ENCODE measurements around the gene ABI1.

ABI1 gene

GRCh38 chr10:26879744-26880143 is 19.0 kb upstream of the ABI1 start:
- no CpG with 5 or more reads among the region's 5 CpGs for WGBS, 2 donors (ENCODE audit: extremely low coverage in 2 of 2, insufficient read length in 2 of 2, insufficient replicate concordance in 1 of 2)

DNA sequence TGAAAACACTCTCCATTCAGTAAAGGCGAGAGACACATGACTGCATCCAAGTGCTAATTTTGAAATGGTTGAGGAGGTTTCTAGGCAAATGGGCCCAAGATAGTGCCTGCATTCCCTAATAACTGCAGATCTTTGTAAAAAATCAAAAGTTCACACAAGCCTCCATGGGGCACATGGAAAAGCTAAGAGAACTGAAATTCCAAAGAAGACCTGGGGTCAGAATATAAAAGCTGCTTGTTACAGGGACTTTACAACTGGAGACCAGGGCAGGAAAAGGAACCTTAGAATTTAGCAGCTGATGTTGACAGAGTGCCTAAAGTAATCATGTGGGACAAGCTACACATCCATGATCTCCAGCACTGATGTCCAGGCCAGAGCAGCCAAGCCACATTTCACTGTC is 10.0 kb upstream of the ABI1 start:
- Histone ChIP-seq H2BK15ac (ENCODE audit: low read length) (no peak overlapping the region), H3K4ac (ENCODE audit: low read length) (no peak overlapping the region), H3K36me3 (replicated peaks in 1 of 2; ENCODE audit: control insufficient read depth in 2 of 2, insufficient read depth in 2 of 2, low read length in 2 of 2) (no peaks in the 10 kb centered on the region), H3K9ac (ENCODE audit: low read depth, low read length, poor library complexity) (no peak overlapping the region), H3K14ac (ENCODE audit: low read length) (no peak overlapping the region), H3K4me1 (ENCODE audit: control insufficient read depth in 2 of 2, insufficient read depth in 1 of 2, low read depth in 1 of 2, low read length in 2 of 2) (peaks cover 0 to 2% of the 10 kb centered on the region in 2 donors), H3K4me2 (ENCODE audit: insufficient read depth, low read length, poor library complexity, severe bottlenecking) (no peak overlapping the region), H3K23ac (ENCODE audit: low read depth, low read length, poor library complexity) (no peak overlapping the region), H3K79me1 (ENCODE audit: low read depth, low read length) (no peaks in the 10 kb centered on the region), H3K9me3 (replicated peaks in 1 of 2; ENCODE audit: control insufficient read depth in 2 of 2, insufficient read depth in 1 of 2, low read depth in 1 of 2, low read length in 2 of 2) (no peaks in the 10 kb centered on the region), H2AFZ (ENCODE audit: low read length) (peak overlapping the region; percentile 57), H2BK5ac (ENCODE audit: low read length) (no peak overlapping the region), H3K4me3 (ENCODE audit: low read length in 2 of 2) (no peak overlapping the region), H4K91ac (ENCODE audit: low read depth, low read length, poor library complexity) (no peak overlapping the region), H2AK5ac (ENCODE audit: low read depth, low read length) (no peak overlapping the region), H4K8ac (ENCODE audit: low read depth, low read length) (no peak overlapping the region), H2BK120ac (ENCODE audit: low read depth, low read length) (no peak overlapping the region), H3K27ac (replicated peaks; ENCODE audit: low read length) (no peak overlapping the region), H3K27me3 (ENCODE audit: control insufficient read depth in 3 of 3, insufficient read depth in 3 of 3, low read depth in 1 of 3, low read length in 3 of 3) (no peaks in the 10 kb centered on the region), H2BK12ac (ENCODE audit: low read length) (no peak overlapping the region), H3K18ac (ENCODE audit: low read length) (no peak overlapping the region)
- DNase-seq (ENCODE audit: low spot score) = no peak
- WGBS, 2 donors (ENCODE audit: extremely low coverage in 2 of 2, insufficient read length in 2 of 2, insufficient replicate concordance in 1 of 2) = no CpG with 5 or more reads among the region's 1 CpG

More at GRCh38 chr10:26879744-26880143, 19.0 kb upstream of the ABI1 start:
- Histone ChIP-seq H3K4me1 (ENCODE audit: control insufficient read depth in 2 of 2, insufficient read depth in 1 of 2, low read depth in 1 of 2, low read length in 2 of 2) (no peaks in the 10 kb centered on the region), H2BK15ac (ENCODE audit: low read length) (no peak overlapping the region), H3K4me2 (ENCODE audit: insufficient read depth, low read length, poor library complexity, severe bottlenecking) (no peak overlapping the region), H3K9ac (ENCODE audit: low read depth, low read length, poor library complexity) (no peak overlapping the region), H4K8ac (ENCODE audit: low read depth, low read length) (no peak overlapping the region), H3K4me3 (ENCODE audit: low read length in 2 of 2) (no peak overlapping the region), H3K27me3 (ENCODE audit: control insufficient read depth in 3 of 3, insufficient read depth in 3 of 3, low read depth in 1 of 3, low read length in 3 of 3) (no peaks in the 10 kb centered on the region), H2BK120ac (ENCODE audit: low read depth, low read length) (no peak overlapping the region), H2AFZ (ENCODE audit: low read length) (no peak overlapping the region), H3K23ac (ENCODE audit: low read depth, low read length, poor library complexity) (no peak overlapping the region), H2AK5ac (ENCODE audit: low read depth, low read length) (no peak overlapping the region), H4K91ac (ENCODE audit: low read depth, low read length, poor library complexity) (no peak overlapping the region), H3K79me1 (ENCODE audit: low read depth, low read length) (no peaks in the 10 kb centered on the region), H2BK12ac (ENCODE audit: low read length) (no peak overlapping the region), H3K14ac (ENCODE audit: low read length) (no peak overlapping the region), H3K9me3 (replicated peaks in 1 of 2; ENCODE audit: control insufficient read depth in 2 of 2, insufficient read depth in 1 of 2, low read depth in 1 of 2, low read length in 2 of 2) (no peaks in the 10 kb centered on the region), H2BK5ac (ENCODE audit: low read length) (no peak overlapping the region), H3K27ac (replicated peaks; ENCODE audit: low read length) (no peak overlapping the region), H3K36me3 (replicated peaks in 1 of 2; ENCODE audit: control insufficient read depth in 2 of 2, insufficient read depth in 2 of 2, low read length in 2 of 2) (no peaks in the 10 kb centered on the region), H3K4ac (ENCODE audit: low read length) (no peak overlapping the region), H3K18ac (ENCODE audit: low read length) (no peak overlapping the region)
- DNase-seq (ENCODE audit: low spot score) = no peak

GRCh38 chr10:26869528-26869927 is 8.8 kb upstream of the ABI1 start:
- Histone ChIP-seq H2BK15ac (ENCODE audit: low read length) (no peak overlapping the region), H3K4ac (ENCODE audit: low read length) (no peak overlapping the region), H2BK5ac (ENCODE audit: low read length) (no peak overlapping the region), H3K9ac (ENCODE audit: low read depth, low read length, poor library complexity) (no peak overlapping the region), H3K4me1 (ENCODE audit: control insufficient read depth in 2 of 2, insufficient read depth in 1 of 2, low read depth in 1 of 2, low read length in 2 of 2) (peaks cover 0 to 2% of the 10 kb centered on the region in 2 donors), H3K23ac (ENCODE audit: low read depth, low read length, poor library complexity) (no peak overlapping the region), H3K79me1 (ENCODE audit: low read depth, low read length) (no peaks in the 10 kb centered on the region), H2BK120ac (ENCODE audit: low read depth, low read length) (no peak overlapping the region), H3K27me3 (ENCODE audit: control insufficient read depth in 3 of 3, insufficient read depth in 3 of 3, low read depth in 1 of 3, low read length in 3 of 3) (no peaks in the 10 kb centered on the region), H2BK12ac (ENCODE audit: low read length) (no peak overlapping the region), H4K8ac (ENCODE audit: low read depth, low read length) (no peak overlapping the region), H4K91ac (ENCODE audit: low read depth, low read length, poor library complexity) (no peak overlapping the region), H2AK5ac (ENCODE audit: low read depth, low read length) (no peak overlapping the region), H2AFZ (ENCODE audit: low read length) (no peak overlapping the region), H3K36me3 (replicated peaks in 1 of 2; ENCODE audit: control insufficient read depth in 2 of 2, insufficient read depth in 2 of 2, low read length in 2 of 2) (no peaks in the 10 kb centered on the region), H3K9me3 (replicated peaks in 1 of 2; ENCODE audit: control insufficient read depth in 2 of 2, insufficient read depth in 1 of 2, low read depth in 1 of 2, low read length in 2 of 2) (no peaks in the 10 kb centered on the region), H3K27ac (replicated peaks; ENCODE audit: low read length) (no peak overlapping the region), H3K14ac (ENCODE audit: low read length) (no peak overlapping the region), H3K18ac (ENCODE audit: low read length) (no peak overlapping the region), H3K4me2 (ENCODE audit: insufficient read depth, low read length, poor library complexity, severe bottlenecking) (no peak overlapping the region), H3K4me3 (ENCODE audit: low read length in 2 of 2) (no peak overlapping the region)
- DNase-seq (ENCODE audit: low spot score) = no peak
- WGBS, 2 donors (ENCODE audit: extremely low coverage in 2 of 2, insufficient read length in 2 of 2, insufficient replicate concordance in 1 of 2) = no CpG with 5 or more reads among the region's 8 CpGs

- Histone ChIP-seq H2BK5ac (ENCODE audit: low read length) (no peak overlapping the region), H3K36me3 (replicated peaks in 1 of 2; ENCODE audit: control insufficient read depth in 2 of 2, insufficient read depth in 2 of 2, low read length in 2 of 2) (no peaks in the 10 kb centered on the region), H3K27me3 (ENCODE audit: control insufficient read depth in 3 of 3, insufficient read depth in 3 of 3, low read depth in 1 of 3, low read length in 3 of 3) (peaks cover 0 to 5% (median 0%) of the 10 kb centered on the region in 3 experiments), H3K4me3 (ENCODE audit: low read length in 2 of 2) (no peak overlapping the region), H2BK15ac (ENCODE audit: low read length) (no peak overlapping the region), H2AFZ (ENCODE audit: low read length) (no peak overlapping the region), H3K9me3 (replicated peaks in 1 of 2; ENCODE audit: control insufficient read depth in 2 of 2, insufficient read depth in 1 of 2, low read depth in 1 of 2, low read length in 2 of 2) (no peaks in the 10 kb centered on the region), H2BK12ac (ENCODE audit: low read length) (no peak overlapping the region), H3K23ac (ENCODE audit: low read depth, low read length, poor library complexity) (no peak overlapping the region), H3K4me1 (ENCODE audit: control insufficient read depth in 2 of 2, insufficient read depth in 1 of 2, low read depth in 1 of 2, low read length in 2 of 2) (no peaks in the 10 kb centered on the region), H4K91ac (ENCODE audit: low read depth, low read length, poor library complexity) (no peak overlapping the region), H2AK5ac (ENCODE audit: low read depth, low read length) (no peak overlapping the region), H4K8ac (ENCODE audit: low read depth, low read length) (no peak overlapping the region), H2BK120ac (ENCODE audit: low read depth, low read length) (no peak overlapping the region), H3K9ac (ENCODE audit: low read depth, low read length, poor library complexity) (no peak overlapping the region), H3K14ac (ENCODE audit: low read length) (no peak overlapping the region), H3K18ac (ENCODE audit: low read length) (no peak overlapping the region), H3K4me2 (ENCODE audit: insufficient read depth, low read length, poor library complexity, severe bottlenecking) (no peak overlapping the region), H3K27ac (replicated peaks; ENCODE audit: low read length) (no peak overlapping the region), H3K79me1 (ENCODE audit: low read depth, low read length) (peaks cover 4% of the 10 kb centered on the region), H3K4ac (ENCODE audit: low read length) (no peak overlapping the region)
- DNase-seq (ENCODE audit: low spot score) = no peak
- no CpG with 5 or more reads among the region's 3 CpGs for WGBS, 2 donors (ENCODE audit: extremely low coverage in 2 of 2, insufficient read length in 2 of 2, insufficient replicate concordance in 1 of 2)
These were observed 2.8 kb upstream of the ABI1 start for GRCh38 chr10:26863351-26864076.
